Erythroblast (primary cell): ENCODE results near the gene GOSR2.

Experiments
- GATA1 ChIP-seq: IDR thresholded peaks from 2 replicates; pipeline ENCODE4 v1.6.1; 2011; ENCODE audit warnings: low read depth, mild to moderate bottlenecking, control low read depth, low read length, moderate library complexity
- POLR2A ChIP-seq: IDR thresholded peaks from 2 replicates; pipeline ENCODE4 v1.6.1; 2011; ENCODE audit warnings: mild to moderate bottlenecking, low read length

- TF ChIP-seq POLR2A, result no peak
- no peak for TF ChIP-seq GATA1
Observed at GRCh38 chr17:46940692-46941404, 17.9 kb downstream of the GOSR2 start.
